Measurements from ENCODE around the gene FHIT. TPM values are rescaled to one million over a fixed set of nuclear protein-coding genes. Genes with fewer than 3 reads are reported as not detected.
"Not testable (repeated sequence)": the region's sequence is repeated elsewhere in the genome, so short reads cannot be mapped to it uniquely, and the experiment has no call there.

Gene FHIT
- polyA plus RNA-seq, 1 experiment = 0.11 TPM

DNA sequence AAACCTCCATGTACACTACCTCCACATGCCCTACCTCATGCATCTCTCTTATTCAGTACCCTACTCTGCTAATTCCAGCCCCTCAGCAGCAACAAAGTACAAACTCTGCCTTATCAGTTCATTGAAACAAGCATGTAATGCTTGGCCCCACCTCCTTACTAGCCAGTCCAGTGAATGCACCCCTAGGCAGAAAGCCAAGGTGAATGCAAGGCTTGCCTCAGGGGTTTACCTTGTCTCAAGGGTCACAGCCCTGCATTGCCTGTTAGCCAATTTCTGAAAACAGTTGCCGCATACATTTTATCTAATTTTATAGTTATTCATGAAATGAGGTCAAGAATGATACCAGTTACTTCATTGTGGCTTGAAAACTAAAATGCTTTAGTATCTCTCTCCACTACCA is 576.4 kb downstream of the FHIT start:
- Histone ChIP-seq H3K4me3 (ENCODE audit: low read depth, low read length) (no peak overlapping the region), H3K27me3 (ENCODE audit: control insufficient read depth, insufficient read depth, low read length) (no peaks in the 10 kb centered on the region), H3K36me3 (ENCODE audit: control insufficient read depth, insufficient read depth, low read length) (no peaks in the 10 kb centered on the region)
- CTCF ChIA-PET = interaction anchor here (0.6 kb wide), 1 partner anchor 7 kb away, joined by 3 read pairs; no protein-coding TSS in a partner anchor
- DNase-seq (ENCODE audit: low read depth) = no peak
- TF ChIP-seq, protein P1, sequence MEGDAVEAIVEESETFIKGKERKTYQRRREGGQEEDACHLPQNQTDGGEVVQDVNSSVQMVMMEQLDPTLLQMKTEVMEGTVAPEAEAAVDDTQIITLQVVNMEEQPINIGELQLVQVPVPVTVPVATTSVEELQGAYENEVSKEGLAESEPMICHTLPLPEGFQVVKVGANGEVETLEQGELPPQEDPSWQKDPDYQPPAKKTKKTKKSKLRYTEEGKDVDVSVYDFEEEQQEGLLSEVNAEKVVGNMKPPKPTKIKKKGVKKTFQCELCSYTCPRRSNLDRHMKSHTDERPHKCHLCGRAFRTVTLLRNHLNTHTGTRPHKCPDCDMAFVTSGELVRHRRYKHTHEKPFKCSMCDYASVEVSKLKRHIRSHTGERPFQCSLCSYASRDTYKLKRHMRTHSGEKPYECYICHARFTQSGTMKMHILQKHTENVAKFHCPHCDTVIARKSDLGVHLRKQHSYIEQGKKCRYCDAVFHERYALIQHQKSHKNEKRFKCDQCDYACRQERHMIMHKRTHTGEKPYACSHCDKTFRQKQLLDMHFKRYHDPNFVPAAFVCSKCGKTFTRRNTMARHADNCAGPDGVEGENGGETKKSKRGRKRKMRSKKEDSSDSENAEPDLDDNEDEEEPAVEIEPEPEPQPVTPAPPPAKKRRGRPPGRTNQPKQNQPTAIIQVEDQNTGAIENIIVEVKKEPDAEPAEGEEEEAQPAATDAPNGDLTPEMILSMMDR (IDR thresholded peaks at IDR 0.05; ENCODE audit: insufficient read depth, low read depth, low read length) = no peak
- POLR2A ChIA-PET = no interaction called here

DNA sequence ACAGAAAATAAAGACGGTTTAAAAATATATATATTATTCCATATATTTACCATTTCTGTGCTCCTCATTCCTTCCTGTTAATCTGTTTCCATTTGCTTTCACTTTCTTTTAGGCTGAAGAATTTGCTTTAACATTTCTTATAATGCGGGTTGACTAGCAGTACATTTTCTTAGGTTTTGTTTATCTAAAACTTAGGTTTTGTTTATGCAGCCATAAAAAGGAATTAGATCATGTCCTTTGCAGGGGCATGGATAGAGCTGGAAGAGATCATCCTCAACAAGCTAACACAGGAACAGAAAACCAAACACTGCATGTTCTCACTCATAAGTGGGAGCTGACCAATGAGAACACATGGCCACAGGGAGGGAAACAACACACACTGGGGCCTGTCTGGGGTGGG is 578.1 kb downstream of the FHIT start:
- H3K36me3 ChIP-seq (ENCODE audit: control insufficient read depth, insufficient read depth, low read length) = no peaks in the 10 kb centered on the region
- TF ChIP-seq, protein P1 (IDR thresholded peaks at IDR 0.05; ENCODE audit: insufficient read depth, low read depth, low read length) = no peak
- CTCF ChIA-PET = no interaction called here
- H3K27me3 ChIP-seq (ENCODE audit: control insufficient read depth, insufficient read depth, low read length) = no peaks in the 10 kb centered on the region
- H3K4me3 ChIP-seq (ENCODE audit: low read depth, low read length) = no peak overlapping the region
- DNase-seq (ENCODE audit: low read depth) = no peak
- POLR2A ChIA-PET = no interaction called here

DNA sequence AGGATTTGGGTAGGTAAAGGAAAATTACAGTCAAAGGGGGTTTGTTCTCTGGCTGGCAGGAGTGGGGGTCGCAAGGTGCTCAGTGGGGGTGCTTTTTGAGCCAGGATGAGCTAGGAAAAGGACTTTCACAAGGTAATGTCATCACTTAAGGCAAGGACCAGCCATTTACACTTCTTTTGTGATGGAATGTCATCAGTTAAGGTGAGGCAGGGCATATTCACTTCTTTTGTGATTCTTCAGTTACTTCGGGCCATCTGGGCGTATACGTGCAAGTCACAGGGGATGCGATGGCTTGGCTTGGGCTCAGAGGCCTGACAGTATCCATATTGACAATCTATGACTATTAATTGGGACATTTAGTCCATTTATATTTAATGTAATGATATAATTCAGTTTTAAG is 578.9 kb downstream of the FHIT start:
- H3K36me3 ChIP-seq (ENCODE audit: control insufficient read depth, insufficient read depth, low read length); POLR2A ChIA-PET; H3K4me3 ChIP-seq (ENCODE audit: low read depth, low read length); CTCF ChIA-PET; H3K27me3 ChIP-seq (ENCODE audit: control insufficient read depth, insufficient read depth, low read length); DNase-seq (ENCODE audit: low read depth): not testable (repeated sequence)

- no peak for DNase-seq (ENCODE audit: low read depth)
- ChIA-PET POLR2A (no interaction called here), CTCF (no interaction called here)
- Histone ChIP-seq H3K27me3 (ENCODE audit: control insufficient read depth, insufficient read depth, low read length) (no peaks in the 10 kb centered on the region), H3K4me3 (ENCODE audit: low read depth, low read length) (no peak overlapping the region), H3K36me3 (ENCODE audit: control insufficient read depth, insufficient read depth, low read length) (no peaks in the 10 kb centered on the region)
- TF ChIP-seq, protein P1 (IDR thresholded peaks at IDR 0.05; ENCODE audit: insufficient read depth, low read depth, low read length) = no peak
Measured at GRCh38 chr3:60669636-60670035, 581.6 kb downstream of the FHIT start.

DNA sequence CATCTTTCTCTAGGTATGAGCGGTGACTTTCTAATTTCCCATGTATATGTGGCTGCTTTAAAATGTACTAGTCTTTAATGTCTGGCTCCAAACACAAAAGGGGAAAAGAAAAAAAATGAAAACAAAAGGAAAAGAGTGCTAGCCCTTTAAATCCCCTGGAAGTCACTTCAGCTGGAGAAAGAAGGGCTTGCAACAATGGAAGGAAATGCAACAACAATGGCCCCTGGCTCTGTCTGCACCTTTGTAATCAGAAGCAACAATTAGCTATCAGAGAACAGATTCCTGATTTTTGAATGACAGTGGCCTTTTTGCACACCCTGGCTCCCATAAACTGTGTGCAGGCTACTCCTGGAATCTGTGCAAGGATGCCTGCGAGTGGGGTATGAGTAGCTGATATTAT is 591.2 kb downstream of the FHIT start:
- CTCF ChIA-PET = no interaction called here

DNA sequence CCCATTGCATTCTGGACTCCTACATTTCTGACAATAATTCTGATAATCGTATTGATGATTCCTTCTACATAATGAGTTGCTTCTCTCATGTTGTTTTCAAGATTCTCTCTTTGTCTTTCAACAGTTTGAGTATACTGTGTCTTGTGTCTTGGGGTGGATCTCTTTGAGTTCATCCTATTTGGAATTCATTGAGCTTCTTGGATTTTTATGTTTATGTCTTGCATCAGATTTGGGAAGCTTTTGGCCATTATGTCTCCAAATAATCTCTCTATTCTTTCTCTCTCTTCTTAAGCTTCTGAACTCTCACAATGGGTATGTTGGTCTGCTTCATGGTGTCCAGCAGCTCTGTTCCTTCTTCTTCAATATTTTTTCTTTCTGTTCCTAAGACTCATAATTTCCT is 592.2 kb downstream of the FHIT start:
- no peaks in the 10 kb centered on the region for H3K36me3 ChIP-seq (ENCODE audit: control insufficient read depth, insufficient read depth, low read length)
- ChIA-PET POLR2A (no interaction called here), CTCF (no interaction called here)
- no peaks in the 10 kb centered on the region for H3K27me3 ChIP-seq (ENCODE audit: control insufficient read depth, insufficient read depth, low read length)
- DNase-seq (ENCODE audit: low read depth) = no peak
- TF ChIP-seq, protein P1 (IDR thresholded peaks at IDR 0.05; ENCODE audit: insufficient read depth, low read depth, low read length) = no peak
- H3K4me3 ChIP-seq (ENCODE audit: low read depth, low read length) = no peak overlapping the region

More for the DNA sequence above, 591.2 kb downstream of the FHIT start:
- DNase-seq (ENCODE audit: low read depth) = no peak
- no peaks in the 10 kb centered on the region for H3K36me3 ChIP-seq (ENCODE audit: control insufficient read depth, insufficient read depth, low read length)
- no peaks in the 10 kb centered on the region for H3K27me3 ChIP-seq (ENCODE audit: control insufficient read depth, insufficient read depth, low read length)
- POLR2A ChIA-PET = no interaction called here
- TF ChIP-seq, protein P1 (IDR thresholded peaks at IDR 0.05; ENCODE audit: insufficient read depth, low read depth, low read length) = no peak
- H3K4me3 ChIP-seq (ENCODE audit: low read depth, low read length) = no peak overlapping the region

Data from BJ (cell line).